WERI-Rb-1 (cell line): Measurements from ENCODE around the gene SIGLEC12.

ENCODE experiments used
- DNase-seq: peaks from one replicate; pipeline ENCODE4 v3.0.0-alpha.2; 2020
- H3K27ac ChIP-seq: fragments of 250-450 bp; sonication (Bioruptor Pico); 2 replicates; pipeline ENCODE4 v1.5.1; 2020; ENCODE audit warnings: mild to moderate bottlenecking, moderate library complexity
- H3K27me3 ChIP-seq: fragments of 250-450 bp; sonication (Bioruptor Pico); 2 replicates; pipeline ENCODE4 v1.5.1; 2021; ENCODE audit warnings: mild to moderate bottlenecking, low read depth, moderate library complexity; ENCODE audit not compliant: insufficient read depth, severe bottlenecking
- H3K36me3 ChIP-seq: fragments of 250-450 bp; sonication (Bioruptor Pico); 2 replicates; pipeline ENCODE4 v1.5.1; 2020; ENCODE audit warnings: mild to moderate bottlenecking, moderate library complexity
- H3K4me3 ChIP-seq: 2 replicates; pipeline ENCODE4 v1.5.1; 2011; ENCODE audit warnings: low read depth, mild to moderate bottlenecking, control low read depth, low read length
- H3K9me3 ChIP-seq: fragments of 250-450 bp; sonication (Bioruptor Pico); 2 replicates; pipeline ENCODE4 v1.5.1; 2021; ENCODE audit warnings: mild to moderate bottlenecking, moderate library complexity; ENCODE audit not compliant: severe bottlenecking
- CTCF ChIP-seq: IDR thresholded peaks from 2 replicates; pipeline ENCODE4 v1.5.1; 2011; ENCODE audit warnings: low read depth, mild to moderate bottlenecking, control low read depth, inconsistent platforms, low read length

Gene SIGLEC12

GRCh38 chr19:51541458-51542357 lies 40.1 kb upstream of the SIGLEC12 start:
- H3K4me3 ChIP-seq = no peak overlapping the region

GRCh38 chr19:51539821-51540366 lies 38.3 kb upstream of the SIGLEC12 start:
- no peaks in the 10 kb centered on the region for H3K36me3 ChIP-seq
- H3K4me3 ChIP-seq = no peak overlapping the region
- DNase-seq = no peak
- no peak overlapping the region for H3K27ac ChIP-seq
- H3K27me3 ChIP-seq = peaks cover 92% of the 10 kb centered on the region
- no peak for TF ChIP-seq CTCF
- H3K9me3 ChIP-seq = no peaks in the 10 kb centered on the region

More at GRCh38 chr19:51541458-51542357, 40.1 kb upstream of the SIGLEC12 start:
- Histone ChIP-seq H3K27me3 (peaks cover 95% of the 10 kb centered on the region), H3K9me3 (no peaks in the 10 kb centered on the region), H3K36me3 (no peaks in the 10 kb centered on the region), H3K27ac (no peak overlapping the region)
- no peak for TF ChIP-seq CTCF
- no peak for DNase-seq

GRCh38 chr19:51535535-51535934 lies 33.9 kb upstream of the SIGLEC12 start:
- Histone ChIP-seq H3K4me3 (no peak overlapping the region), H3K36me3 (no peaks in the 10 kb centered on the region), H3K27me3 (peaks cover 89% of the 10 kb centered on the region), H3K27ac (no peak overlapping the region), H3K9me3 (no peaks in the 10 kb centered on the region)
- no peak for TF ChIP-seq CTCF
- no peak for DNase-seq

- no peaks in the 10 kb centered on the region for H3K9me3 ChIP-seq
- H3K36me3 ChIP-seq = no peaks in the 10 kb centered on the region
- TF ChIP-seq CTCF = no peak
- H3K4me3 ChIP-seq = no peak within 1 kb of the TSS
- no peak for DNase-seq
- H3K27ac ChIP-seq = no peak within 1 kb of the TSS
- H3K27me3 ChIP-seq = peaks cover 90% of the 10 kb centered on the region
These were observed 30.0 kb upstream of the SIGLEC12 start, which contains the start of gene SIGLEC6 for GRCh38 chr19:51531349-51532315. Gene SIGLEC6 (minus strand): TSS chr19:51531670. CDS start chr19:51531648, 22 bp downstream.

- no peak overlapping the region for H3K4me3 ChIP-seq
- no peak for DNase-seq
- TF ChIP-seq CTCF = no peak
- H3K27ac ChIP-seq = no peak overlapping the region
- H3K9me3 ChIP-seq = no peaks in the 10 kb centered on the region
- H3K36me3 ChIP-seq = no peaks in the 10 kb centered on the region
- H3K27me3 ChIP-seq = peaks cover 93% of the 10 kb centered on the region
These were observed 29.0 kb upstream of the SIGLEC12 start for GRCh38 chr19:51530616-51531015.
